Measurements from ENCODE around the gene CSAD. TPM values are rescaled to one million over a fixed set of nuclear protein-coding genes. Genes with fewer than 3 reads are reported as not detected.
"Not testable (repeated sequence)": the region's sequence is repeated elsewhere in the genome, so short reads cannot be mapped to it uniquely, and the experiment has no call there.

CSAD gene
- total RNA-seq, 5 donors from 2014 or later (not counting 1 experiment from before 2014, with no cell fraction given) = 48.6 to 69.6 (median 62.3) TPM

GRCh38 chr12:53171725-53172329 is 8.9 kb downstream of the CSAD start:
- Histone ChIP-seq H3K9me3 (no peaks in the 10 kb centered on the region), H3K36me3 (ENCODE audit: control insufficient read depth in 2 of 2, extremely low read depth in 1 of 2, insufficient read depth in 1 of 2, low read length in 1 of 2) (peaks cover 6% of the 10 kb centered on the region in 2 donors), H3K27ac (ENCODE audit: low read length) (no peak overlapping the region), H3K27me3 (replicated peaks in 1 of 2; ENCODE audit: control insufficient read depth in 2 of 2, extremely low read depth in 1 of 2, insufficient read depth in 2 of 2, low read length in 1 of 2) (no peaks in the 10 kb centered on the region), H3K4me1 (ENCODE audit: control insufficient read depth in 1 of 2, extremely low read depth in 1 of 2, insufficient read depth in 2 of 2, low read length in 2 of 2) (no peaks in the 10 kb centered on the region), H3K4me3 (ENCODE audit: control insufficient read depth in 1 of 2, extremely low read depth in 1 of 2, low read length in 1 of 2) (no peak overlapping the region)
- ATAC-seq (replicated peaks in 1 of 4) (no peak), DNase-seq (no peak)
- Mint-ChIP-seq H3K36me3 (peaks cover 26% of the 10 kb centered on the region), H3K27me3 (no peaks in the 10 kb centered on the region), H3K27ac (no peak overlapping the region), H3K9me3 (no peaks in the 10 kb centered on the region), H3K4me3 (no peak overlapping the region), H3K4me1 (no peaks in the 10 kb centered on the region)
- WGBS (ENCODE audit: insufficient coverage) = 86% methylated on average over 4 of the region's 10 CpGs
- POLR2A ChIA-PET = interaction anchor here in 1 of 2 donors (0.7 kb wide), 1 partner anchor 26 kb away, joined by 3 read pairs; no protein-coding TSS in a partner anchor
- CTCF ChIA-PET = no interaction called here

GRCh38 chr12:53170876-53171724 is 9.6 kb downstream of the CSAD start:
- Histone ChIP-seq H3K9me3 (no peaks in the 10 kb centered on the region), H3K4me1 (ENCODE audit: control insufficient read depth in 1 of 2, extremely low read depth in 1 of 2, insufficient read depth in 2 of 2, low read length in 2 of 2) (no peaks in the 10 kb centered on the region), H3K36me3 (ENCODE audit: control insufficient read depth in 2 of 2, extremely low read depth in 1 of 2, insufficient read depth in 1 of 2, low read length in 1 of 2) (peaks cover 6% of the 10 kb centered on the region in 2 donors), H3K27me3 (replicated peaks in 1 of 2; ENCODE audit: control insufficient read depth in 2 of 2, extremely low read depth in 1 of 2, insufficient read depth in 2 of 2, low read length in 1 of 2) (no peaks in the 10 kb centered on the region), H3K4me3 (ENCODE audit: control insufficient read depth in 1 of 2, extremely low read depth in 1 of 2, low read length in 1 of 2) (no peak overlapping the region), H3K27ac (ENCODE audit: low read length) (no peak overlapping the region)
- Mint-ChIP-seq H3K36me3 (peaks cover 27% of the 10 kb centered on the region), H3K27ac (no peak overlapping the region), H3K4me3 (no peak overlapping the region), H3K4me1 (no peaks in the 10 kb centered on the region), H3K27me3 (no peaks in the 10 kb centered on the region), H3K9me3 (no peaks in the 10 kb centered on the region)
- no peak for DNase-seq
- WGBS (ENCODE audit: insufficient coverage) = 97% methylated on average over 6 of the region's 14 CpGs
- ChIA-PET POLR2A (no interaction called here), CTCF (interaction anchor here in 1 of 2 donors (1.0 kb wide), 1 partner anchor 12 kb away, joined by 3 read pairs; no protein-coding TSS in a partner anchor)
- no peak for ATAC-seq (replicated peaks in 1 of 4)

DNA sequence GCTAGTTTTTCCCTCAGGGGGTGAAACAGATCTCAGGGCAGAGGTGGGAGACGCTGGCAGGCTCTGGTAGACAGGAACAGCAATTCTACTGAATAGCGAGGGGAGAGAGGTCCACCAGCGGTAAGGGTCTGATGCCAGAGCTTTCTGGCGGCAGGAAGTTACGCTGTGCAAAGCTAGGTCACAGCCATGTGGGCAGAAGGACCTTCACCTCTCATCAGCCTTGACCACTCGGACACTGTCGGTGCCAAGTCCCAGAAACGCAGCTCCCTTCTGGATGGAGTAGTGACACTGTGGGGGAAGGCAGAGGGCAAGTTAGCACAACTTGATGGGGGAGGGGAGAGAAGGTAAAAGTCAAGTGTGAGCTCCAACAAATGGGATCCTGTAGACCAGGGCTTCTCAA is 10.5 kb downstream of the CSAD start:
- Histone ChIP-seq H3K27ac (ENCODE audit: low read length) (no peak overlapping the region), H3K4me3 (ENCODE audit: control insufficient read depth in 1 of 2, extremely low read depth in 1 of 2, low read length in 1 of 2) (no peak overlapping the region), H3K36me3 (ENCODE audit: control insufficient read depth in 2 of 2, extremely low read depth in 1 of 2, insufficient read depth in 1 of 2, low read length in 1 of 2) (peaks cover 6% of the 10 kb centered on the region in 2 donors), H3K9me3 (no peaks in the 10 kb centered on the region), H3K4me1 (ENCODE audit: control insufficient read depth in 1 of 2, extremely low read depth in 1 of 2, insufficient read depth in 2 of 2, low read length in 2 of 2) (no peaks in the 10 kb centered on the region), H3K27me3 (replicated peaks in 1 of 2; ENCODE audit: control insufficient read depth in 2 of 2, extremely low read depth in 1 of 2, insufficient read depth in 2 of 2, low read length in 1 of 2) (no peaks in the 10 kb centered on the region)
- H3K27me3 Mint-ChIP-seq = no peaks in the 10 kb centered on the region
- H3K4me3 Mint-ChIP-seq = no peak overlapping the region
- H3K4me1 Mint-ChIP-seq = no peaks in the 10 kb centered on the region
- DNase-seq (no peak), ATAC-seq (replicated peaks in 1 of 4) (no peak)
- WGBS (ENCODE audit: insufficient coverage) = 87% methylated on average over 3 of the region's 8 CpGs
- peaks cover 27% of the 10 kb centered on the region for H3K36me3 Mint-ChIP-seq
- no peaks in the 10 kb centered on the region for H3K9me3 Mint-ChIP-seq
- POLR2A ChIA-PET = no interaction called here
- no peak overlapping the region for H3K27ac Mint-ChIP-seq
- CTCF ChIA-PET = interaction anchor here in 1 of 2 donors (1.0 kb wide), 1 partner anchor 11 kb away, joined by 3 read pairs; no protein-coding TSS in a partner anchor

DNA sequence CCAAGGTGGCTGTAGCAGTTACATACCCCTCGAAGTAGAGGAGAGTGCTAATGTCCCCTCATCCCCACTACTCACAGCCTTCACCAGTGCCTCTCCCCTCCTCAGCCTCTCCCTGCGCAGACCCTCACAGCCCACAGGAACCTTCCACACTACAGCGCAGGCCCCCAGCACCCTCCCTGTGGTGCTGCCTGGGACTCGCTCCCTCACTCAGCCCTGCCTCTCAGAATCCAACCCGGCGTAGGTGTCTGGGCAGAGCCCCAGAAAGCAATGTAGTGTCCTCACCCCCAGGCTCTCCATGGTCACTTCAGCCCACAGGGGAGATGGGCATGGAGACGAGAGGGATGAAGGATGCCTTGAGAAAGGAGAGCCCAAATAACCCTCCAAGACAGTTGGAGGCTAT is 11.1 kb downstream of the CSAD start:
- no peak for DNase-seq
- Mint-ChIP-seq H3K4me1 (no peaks in the 10 kb centered on the region), H3K36me3 (peaks cover 27% of the 10 kb centered on the region), H3K27ac (no peak overlapping the region), H3K4me3 (no peak overlapping the region), H3K9me3 (no peaks in the 10 kb centered on the region), H3K27me3 (no peaks in the 10 kb centered on the region)
- no peak overlapping the region for H3K4me3 ChIP-seq (ENCODE audit: control insufficient read depth in 1 of 2, extremely low read depth in 1 of 2, low read length in 1 of 2)
- no peak for ATAC-seq (replicated peaks in 1 of 4)
- H3K4me1 ChIP-seq (ENCODE audit: control insufficient read depth in 1 of 2, extremely low read depth in 1 of 2, insufficient read depth in 2 of 2, low read length in 2 of 2) = no peaks in the 10 kb centered on the region
- H3K27ac ChIP-seq (ENCODE audit: low read length) = no peak overlapping the region
- ChIA-PET CTCF (no interaction called here), POLR2A (no interaction called here)
- H3K9me3 ChIP-seq = no peaks in the 10 kb centered on the region
- no peaks in the 10 kb centered on the region for H3K27me3 ChIP-seq (replicated peaks in 1 of 2; ENCODE audit: control insufficient read depth in 2 of 2, extremely low read depth in 1 of 2, insufficient read depth in 2 of 2, low read length in 1 of 2)
- H3K36me3 ChIP-seq (ENCODE audit: control insufficient read depth in 2 of 2, extremely low read depth in 1 of 2, insufficient read depth in 1 of 2, low read length in 1 of 2) = peaks cover 6% of the 10 kb centered on the region in 2 donors
- 80% methylated on average over 2 of the region's 7 CpGs for WGBS (ENCODE audit: insufficient coverage)

GRCh38 chr12:53166837-53167236 is 13.9 kb downstream of the CSAD start:
- ChIA-PET CTCF (no interaction called here), POLR2A (no interaction called here)
- no peak overlapping the region for H3K27ac Mint-ChIP-seq
- H3K36me3 Mint-ChIP-seq = peaks cover 25% of the 10 kb centered on the region
- H3K4me3 Mint-ChIP-seq = no peak overlapping the region
- DNase-seq (no peak), ATAC-seq (replicated peaks in 1 of 4) (no peak)
- Histone ChIP-seq H3K4me1 (ENCODE audit: control insufficient read depth in 1 of 2, extremely low read depth in 1 of 2, insufficient read depth in 2 of 2, low read length in 2 of 2) (no peaks in the 10 kb centered on the region), H3K27ac (ENCODE audit: low read length) (no peak overlapping the region), H3K36me3 (ENCODE audit: control insufficient read depth in 2 of 2, extremely low read depth in 1 of 2, insufficient read depth in 1 of 2, low read length in 1 of 2) (peaks cover 6% of the 10 kb centered on the region in 2 donors), H3K9me3 (no peaks in the 10 kb centered on the region), H3K27me3 (replicated peaks in 1 of 2; ENCODE audit: control insufficient read depth in 2 of 2, extremely low read depth in 1 of 2, insufficient read depth in 2 of 2, low read length in 1 of 2) (no peaks in the 10 kb centered on the region), H3K4me3 (ENCODE audit: control insufficient read depth in 1 of 2, extremely low read depth in 1 of 2, low read length in 1 of 2) (no peak overlapping the region)
- H3K27me3 Mint-ChIP-seq = no peaks in the 10 kb centered on the region
- H3K9me3 Mint-ChIP-seq = no peaks in the 10 kb centered on the region
- no peaks in the 10 kb centered on the region for H3K4me1 Mint-ChIP-seq

GRCh38 chr12:53163008-53163407 is 17.7 kb downstream of the CSAD start:
- DNase-seq; H3K4me3 Mint-ChIP-seq; H3K4me1 ChIP-seq (ENCODE audit: control insufficient read depth in 1 of 2, extremely low read depth in 1 of 2, insufficient read depth in 2 of 2, low read length in 2 of 2); H3K9me3 ChIP-seq; H3K27me3 ChIP-seq (replicated peaks in 1 of 2; ENCODE audit: control insufficient read depth in 2 of 2, extremely low read depth in 1 of 2, insufficient read depth in 2 of 2, low read length in 1 of 2); H3K27ac ChIP-seq (ENCODE audit: low read length); ATAC-seq (replicated peaks in 1 of 4); H3K9me3 Mint-ChIP-seq; CTCF ChIA-PET; H3K4me3 ChIP-seq (ENCODE audit: control insufficient read depth in 1 of 2, extremely low read depth in 1 of 2, low read length in 1 of 2); H3K36me3 ChIP-seq (ENCODE audit: control insufficient read depth in 2 of 2, extremely low read depth in 1 of 2, insufficient read depth in 1 of 2, low read length in 1 of 2); H3K36me3 Mint-ChIP-seq; H3K27ac Mint-ChIP-seq; H3K4me1 Mint-ChIP-seq; H3K27me3 Mint-ChIP-seq: not testable (repeated sequence)
- POLR2A ChIA-PET = interaction anchor here in 1 of 2 donors (0.7 kb wide), 1 partner anchor 127 kb away, joined by 3 read pairs; no protein-coding TSS in a partner anchor
- 90% methylated on average over 2 of the region's 2 CpGs for WGBS (ENCODE audit: insufficient coverage)
